H1 (cell line): Measurements from ENCODE around the gene BCAS1. TPM values are rescaled to one million over a fixed set of nuclear protein-coding genes. Genes with fewer than 3 reads are reported as not detected.

Experiments
- CTCF ChIA-PET: fragments of 300-600 bp; sonication (Branson Sonifier 250); formaldehyde crosslinking; loops from one replicate; lab custom pipeline; 2021; ENCODE audit not compliant: partially characterized antibody; lab: Charles Lee
- POLR2A ChIA-PET: fragments of 300-600 bp; sonication (Branson Sonifier 250); formaldehyde crosslinking; loops from one replicate; lab custom pipeline; 2021; ENCODE audit warnings: inconsistent platforms; ENCODE audit not compliant: partially characterized antibody; lab: Charles Lee
- DNase-seq, 2 experiments: peaks; one replicate each; pipeline versions ENCODE4 v3.0.0 to v3.0.0-alpha.2; 2010 to 2022; ENCODE audit warnings: low spot score in 2 of 2, low read depth in 1 of 2, mixed read lengths in 1 of 2
- FAIRE-seq: peaks from 2 replicates; lab custom pipeline; 2011; peaks lifted over from hg19 to GRCh38; lab: Jason Lieb, UNC
- H2AFZ ChIP-seq: 2 replicates; pipeline ENCODE4 v1.8.1; 2012; ENCODE audit warnings: low read length, inconsistent platforms
- H2AK5ac ChIP-seq: 2 replicates; pipeline ENCODE4 v1.6.1; 2013; ENCODE audit warnings: low read depth, low read length
- H2BK120ac ChIP-seq: replicated peaks from 2 replicates; pipeline ENCODE3; 2013; ENCODE audit warnings: low read depth, low read length, inconsistent platforms
- H2BK12ac ChIP-seq: 2 replicates; pipeline ENCODE4 v1.6.1; 2013; ENCODE audit warnings: low read depth, low read length
- H2BK15ac ChIP-seq: 2 replicates; pipeline ENCODE4 v1.6.1; 2013; ENCODE audit warnings: low read length
- H2BK20ac ChIP-seq: 2 replicates; pipeline ENCODE4 v1.6.1; 2013; ENCODE audit warnings: low read length
- H2BK5ac ChIP-seq: 2 replicates; pipeline ENCODE4 v1.6.1; 2013; ENCODE audit warnings: low read depth, low read length
- H3K14ac ChIP-seq: 2 replicates; pipeline ENCODE4 v1.6.1; 2013; ENCODE audit warnings: inconsistent platforms; ENCODE audit not compliant: insufficient read length
- H3K18ac ChIP-seq: 2 replicates; pipeline ENCODE4 v1.6.1; 2013; ENCODE audit warnings: low read length; ENCODE audit errors: extremely low read depth
- H3K23ac ChIP-seq: 2 replicates; pipeline ENCODE4 v1.6.1; 2013; ENCODE audit warnings: inconsistent platforms; ENCODE audit not compliant: insufficient read length
- H3K23me2 ChIP-seq: 2 replicates; pipeline ENCODE4 v1.6.1; 2013; ENCODE audit warnings: low read depth, low read length
- H3K27ac ChIP-seq: 2 replicates; pipeline ENCODE4 v1.6.1; 2011; ENCODE audit warnings: low read depth, low read length, inconsistent platforms
- H3K27me3 ChIP-seq, 4 experiments: replicated peaks in 1 of 4; 1 replicate in 1 of 4; 2 replicates in 3 of 4; pipeline versions ENCODE4 v1.6.1 to v1.8.1; 2011 to 2013; ENCODE audit warnings: low read length in 3 of 4, mild to moderate bottlenecking in 3 of 4, inconsistent platforms in 2 of 4, mixed read lengths in 2 of 4, moderate library complexity in 1 of 4; ENCODE audit not compliant: control insufficient read depth in 3 of 4, insufficient read depth in 3 of 4; ENCODE audit errors: extremely low read depth in 1 of 4
- H3K36me3 ChIP-seq, 4 experiments: 2 replicates each; pipeline versions ENCODE4 v1.6.1 to v1.8.1; 2011 to 2013; ENCODE audit warnings: mild to moderate bottlenecking in 4 of 4, low read length in 3 of 4, moderate library complexity in 2 of 4, control low read depth in 1 of 4, inconsistent platforms in 1 of 4; ENCODE audit not compliant: insufficient read depth in 4 of 4, control insufficient read depth in 2 of 4
- H3K4ac ChIP-seq: replicated peaks from 2 replicates; pipeline ENCODE3; 2013; ENCODE audit warnings: low read length, low read depth, mixed read lengths, inconsistent platforms; ENCODE audit not compliant: insufficient read length
- H3K4me1 ChIP-seq, 4 experiments: replicated peaks in 1 of 4; 1 replicate in 1 of 4; 2 replicates in 3 of 4; pipeline versions ENCODE4 v1.6.1 to v1.8.1; 2011 to 2013; ENCODE audit warnings: low read length in 3 of 4, inconsistent platforms in 2 of 4, mixed read lengths in 1 of 4; ENCODE audit not compliant: insufficient read depth in 4 of 4, control insufficient read depth in 3 of 4
- H3K4me2 ChIP-seq, 2 experiments: 2 replicates each; pipeline versions ENCODE4 v1.6.1 to v1.8.1; 2011 to 2013; ENCODE audit warnings: low read depth in 2 of 2, low read length in 2 of 2, control low read depth in 1 of 2, inconsistent platforms in 1 of 2, mild to moderate bottlenecking in 1 of 2; ENCODE audit not compliant: insufficient read depth in 1 of 2
- H3K4me3 ChIP-seq, 4 experiments: fragments of 200-600, 300-600 bp in 1 of 4; sonication (generic), shearing (Covaris generic), sonication (Bioruptor Twin) in 1 of 4; 2 replicates each; pipeline versions ENCODE4 v1.5.1 to v1.8.1; 2011 to 2016; ENCODE audit warnings: low read length in 4 of 4, low read depth in 3 of 4, control low read depth in 2 of 4, inconsistent platforms in 2 of 4, mild to moderate bottlenecking in 2 of 4, mixed read lengths in 1 of 4, moderate library complexity in 1 of 4; ENCODE audit not compliant: insufficient read depth in 2 of 4; ENCODE audit errors: extremely low read depth in 1 of 4
- H3K56ac ChIP-seq: replicated peaks from 2 replicates; pipeline ENCODE3; 2013; ENCODE audit warnings: low read depth, mild to moderate bottlenecking, mixed read lengths, low read length, inconsistent platforms; ENCODE audit not compliant: insufficient read length
- H3K79me1 ChIP-seq: 2 replicates; pipeline ENCODE4 v1.6.1; 2013; ENCODE audit warnings: low read depth, low read length, control low read depth
- H3K79me2 ChIP-seq, 2 experiments: 2 replicates each; pipeline versions ENCODE4 v1.6.1 to v1.8.1; 2012 to 2013; ENCODE audit warnings: low read length in 2 of 2, mild to moderate bottlenecking in 2 of 2, inconsistent platforms in 1 of 2; ENCODE audit not compliant: insufficient read depth in 2 of 2, control insufficient read depth in 1 of 2
- H3K9ac ChIP-seq, 4 experiments: replicated peaks in 1 of 4; 1 replicate in 1 of 4; 2 replicates in 3 of 4; pipeline versions ENCODE4 v1.6.1 to v1.8.1; 2011 to 2013; ENCODE audit warnings: low read depth in 3 of 4, low read length in 3 of 4, control low read depth in 2 of 4, mild to moderate bottlenecking in 2 of 4, moderate library complexity in 2 of 4, inconsistent platforms in 1 of 4; ENCODE audit errors: extremely low read depth in 1 of 4
- H3K9me3 ChIP-seq, 2 experiments: 2 replicates each; pipeline versions ENCODE4 v1.6.1 to v1.8.1; 2012 to 2013; ENCODE audit warnings: mild to moderate bottlenecking in 2 of 2, moderate library complexity in 2 of 2, control low read depth in 1 of 2, inconsistent platforms in 1 of 2, low read depth in 1 of 2, low read length in 1 of 2, mixed read lengths in 1 of 2; ENCODE audit not compliant: insufficient read depth in 2 of 2
- H4K20me1 ChIP-seq, 2 experiments: replicated peaks in 1 of 2; 2 replicates each; pipeline versions ENCODE3 to v1.8.1; 2011 to 2013; ENCODE audit warnings: inconsistent platforms in 2 of 2, low read length in 2 of 2, mild to moderate bottlenecking in 1 of 2; ENCODE audit not compliant: insufficient read depth in 2 of 2, control insufficient read depth in 1 of 2
- H4K5ac ChIP-seq: 2 replicates; pipeline ENCODE4 v1.6.1; 2013; ENCODE audit warnings: low read length, low read depth, mixed read lengths, inconsistent platforms; ENCODE audit not compliant: insufficient read length
- H4K8ac ChIP-seq: 2 replicates; pipeline ENCODE4 v1.8.0; 2013; ENCODE audit warnings: mild to moderate bottlenecking, moderate library complexity, low read length, inconsistent platforms; ENCODE audit not compliant: insufficient read depth; ENCODE audit errors: extremely low read depth
- H4K91ac ChIP-seq: replicated peaks from 2 replicates; pipeline ENCODE3; 2013; ENCODE audit warnings: low read length, mixed read lengths, inconsistent platforms; ENCODE audit not compliant: insufficient read length
- GABPA ChIP-seq: IDR thresholded peaks from 2 replicates; pipeline ENCODE4 v1.6.1; 2011; ENCODE audit warnings: mild to moderate bottlenecking, low read length, moderate library complexity, borderline replicate concordance; ENCODE audit not compliant: insufficient read depth
- NRF1 ChIP-seq: IDR thresholded peaks from 2 replicates; pipeline ENCODE4 v1.6.1; 2011; ENCODE audit warnings: mild to moderate bottlenecking, low read depth, low read length, improper control_type of control experiment
- WGBS, 2 experiments: shearing (Covaris generic) in 1 of 2; methylation state at CpG; one replicate each; pipeline versions ENCODE4 v1.1.6 to v1.1.7; 2013 to 2015; ENCODE audit warnings: low lambda C conversion rate in 2 of 2, mixed read lengths in 2 of 2, inconsistent platforms in 1 of 2, low coverage in 1 of 2, missing lambda C conversion rate in 1 of 2; ENCODE audit not compliant: insufficient replicate concordance in 2 of 2, insufficient coverage in 1 of 2, insufficient read length in 1 of 2; ENCODE audit errors: extremely low coverage in 1 of 2, missing lambda C conversion rate in 1 of 2; 5-methylcytosine and 5-hydroxymethylcytosine counted together
- polyA plus RNA-seq, 7 experiments: library from polyadenylated mRNA; depleted of rRNA in 3 of 7; stranded (reverse) in 5 of 7; unstranded in 2 of 7; fragments of >200 nt in 5 of 7; fragments of 200-250 nt in 2 of 7; gene quantifications; 1 replicate in 5 of 7; 2 replicates in 1 of 7; 4 replicates in 1 of 7; pipeline versions ENCODE4 v1.2.1 to v1.2.3, GENCODE V29; 2011 to 2013; ENCODE audit warnings: missing spikeins in 2 of 7, mixed read lengths in 2 of 7
- total RNA-seq: library from RNA; stranded (reverse); fragmentation: NEBNext Ultra II Directional; extraction: Animal tissue kit (Norgen Biotek cat#: 25700); gene quantifications from 2 replicates; pipeline ENCODE4 v1.2.1, GENCODE V29; 2021

BCAS1 gene
- total and polyA plus RNA-seq, 2 of the 8 experiments (the other 6 are each of a cell fraction or from before 2014, with no cell fraction given) = 0.06 to 0.19 TPM

DNA sequence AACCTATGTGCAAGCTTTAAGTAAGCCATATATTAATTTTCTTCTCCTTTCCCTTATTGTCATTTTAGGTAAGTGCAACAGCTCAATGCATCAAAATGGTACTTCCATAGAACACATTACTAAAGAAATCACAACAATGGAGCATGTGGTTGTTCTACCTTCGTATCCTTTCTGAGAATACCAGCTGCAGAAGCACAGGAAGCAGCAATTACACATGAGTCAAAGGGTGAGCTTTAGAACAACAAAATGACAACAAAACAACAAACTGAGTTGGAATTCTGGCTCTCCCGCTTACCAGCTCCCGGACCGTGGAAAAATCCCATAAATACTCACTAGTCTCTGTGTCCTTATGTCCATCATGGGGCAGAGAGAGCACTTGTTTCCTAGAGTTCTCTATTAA is 108.9 kb downstream of the BCAS1 start:
- Histone ChIP-seq H2BK5ac (no peak overlapping the region), H2BK15ac (no peak overlapping the region), H3K36me3 (no peaks in the 10 kb centered on the region), H3K79me1 (no peaks in the 10 kb centered on the region), H3K14ac (no peak overlapping the region), H3K27ac (no peak overlapping the region), H2AFZ (peak overlapping the region; percentile 68; the same call in 1 of the 2 replicates), H3K23ac (no peak overlapping the region), H2BK12ac (no peak overlapping the region), H3K9me3 (no peaks in the 10 kb centered on the region), H3K18ac (no peak overlapping the region), H3K56ac (no peak overlapping the region), H2BK20ac (no peak overlapping the region), H4K20me1 (no peaks in the 10 kb centered on the region), H4K8ac (no peak overlapping the region), H2BK120ac (no peak overlapping the region), H3K4me2 (no peak overlapping the region), H3K79me2 (no peaks in the 10 kb centered on the region), H4K5ac (no peak overlapping the region), H3K9ac (no peak overlapping the region), H3K4me1 (peaks cover 0 to 3% (median 0%) of the 10 kb centered on the region in 4 experiments; a peak in 1 of 7 replicates), H3K27me3 (no peaks in the 10 kb centered on the region), H3K4ac (no peak overlapping the region), H3K4me3 (no peak overlapping the region), H4K91ac (no peak overlapping the region), H3K23me2 (no peaks in the 10 kb centered on the region), H2AK5ac (no peak overlapping the region)
- TF ChIP-seq NRF1 (no peak), GABPA (no peak)
- ChIA-PET POLR2A (no interaction called here), CTCF (interaction anchor here (0.5 to 1.2 kb wide), 5 partner anchors 12 to 492 kb away, joined by 3 to 4 read pairs (median 3); no protein-coding TSS in a partner anchor)
- DNase-seq (no peak), FAIRE-seq (no peak)
- 85% methylated on average over 4 of the region's 4 CpGs; no CpG with 5 or more reads in 1 of the 2 experiments for WGBS, 2 experiments
